H1 (cell line): ENCODE data around the gene CACNA2D3. TPM values are rescaled to one million over a fixed set of nuclear protein-coding genes. Genes with fewer than 3 reads are reported as not detected.

Source experiments
- CTCF ChIA-PET: fragments of 300-600 bp; sonication (Branson Sonifier 250); formaldehyde crosslinking; loops from one replicate; lab custom pipeline; 2021; ENCODE audit not compliant: partially characterized antibody; lab: Charles Lee
- POLR2A ChIA-PET: fragments of 300-600 bp; sonication (Branson Sonifier 250); formaldehyde crosslinking; loops from one replicate; lab custom pipeline; 2021; ENCODE audit warnings: inconsistent platforms; ENCODE audit not compliant: partially characterized antibody; lab: Charles Lee
- DNase-seq, 2 experiments: peaks; one replicate each; pipeline versions ENCODE4 v3.0.0 to v3.0.0-alpha.2; 2010 to 2022; ENCODE audit warnings: low spot score in 2 of 2, low read depth in 1 of 2, mixed read lengths in 1 of 2
- FAIRE-seq: peaks from 2 replicates; lab custom pipeline; 2011; peaks lifted over from hg19 to GRCh38; lab: Jason Lieb, UNC
- H2AFZ ChIP-seq: 2 replicates; pipeline ENCODE4 v1.8.1; 2012; ENCODE audit warnings: low read length, inconsistent platforms
- H2AK5ac ChIP-seq: 2 replicates; pipeline ENCODE4 v1.6.1; 2013; ENCODE audit warnings: low read depth, low read length
- H2BK120ac ChIP-seq: replicated peaks from 2 replicates; pipeline ENCODE3; 2013; ENCODE audit warnings: low read depth, low read length, inconsistent platforms
- H2BK12ac ChIP-seq: 2 replicates; pipeline ENCODE4 v1.6.1; 2013; ENCODE audit warnings: low read depth, low read length
- H2BK15ac ChIP-seq: 2 replicates; pipeline ENCODE4 v1.6.1; 2013; ENCODE audit warnings: low read length
- H2BK20ac ChIP-seq: 2 replicates; pipeline ENCODE4 v1.6.1; 2013; ENCODE audit warnings: low read length
- H2BK5ac ChIP-seq: 2 replicates; pipeline ENCODE4 v1.6.1; 2013; ENCODE audit warnings: low read depth, low read length
- H3K14ac ChIP-seq: 2 replicates; pipeline ENCODE4 v1.6.1; 2013; ENCODE audit warnings: inconsistent platforms; ENCODE audit not compliant: insufficient read length
- H3K18ac ChIP-seq: 2 replicates; pipeline ENCODE4 v1.6.1; 2013; ENCODE audit warnings: low read length; ENCODE audit errors: extremely low read depth
- H3K23ac ChIP-seq: 2 replicates; pipeline ENCODE4 v1.6.1; 2013; ENCODE audit warnings: inconsistent platforms; ENCODE audit not compliant: insufficient read length
- H3K23me2 ChIP-seq: 2 replicates; pipeline ENCODE4 v1.6.1; 2013; ENCODE audit warnings: low read depth, low read length
- H3K27ac ChIP-seq: 2 replicates; pipeline ENCODE4 v1.6.1; 2011; ENCODE audit warnings: low read depth, low read length, inconsistent platforms
- H3K27me3 ChIP-seq, 4 experiments: replicated peaks in 1 of 4; 1 replicate in 1 of 4; 2 replicates in 3 of 4; pipeline versions ENCODE4 v1.6.1 to v1.8.1; 2011 to 2013; ENCODE audit warnings: low read length in 3 of 4, mild to moderate bottlenecking in 3 of 4, inconsistent platforms in 2 of 4, mixed read lengths in 2 of 4, moderate library complexity in 1 of 4; ENCODE audit not compliant: control insufficient read depth in 3 of 4, insufficient read depth in 3 of 4; ENCODE audit errors: extremely low read depth in 1 of 4
- H3K36me3 ChIP-seq, 4 experiments: 2 replicates each; pipeline versions ENCODE4 v1.6.1 to v1.8.1; 2011 to 2013; ENCODE audit warnings: mild to moderate bottlenecking in 4 of 4, low read length in 3 of 4, moderate library complexity in 2 of 4, control low read depth in 1 of 4, inconsistent platforms in 1 of 4; ENCODE audit not compliant: insufficient read depth in 4 of 4, control insufficient read depth in 2 of 4
- H3K4ac ChIP-seq: replicated peaks from 2 replicates; pipeline ENCODE3; 2013; ENCODE audit warnings: low read length, low read depth, mixed read lengths, inconsistent platforms; ENCODE audit not compliant: insufficient read length
- H3K4me1 ChIP-seq, 4 experiments: replicated peaks in 1 of 4; 1 replicate in 1 of 4; 2 replicates in 3 of 4; pipeline versions ENCODE4 v1.6.1 to v1.8.1; 2011 to 2013; ENCODE audit warnings: low read length in 3 of 4, inconsistent platforms in 2 of 4, mixed read lengths in 1 of 4; ENCODE audit not compliant: insufficient read depth in 4 of 4, control insufficient read depth in 3 of 4
- H3K4me2 ChIP-seq, 2 experiments: 2 replicates each; pipeline versions ENCODE4 v1.6.1 to v1.8.1; 2011 to 2013; ENCODE audit warnings: low read depth in 2 of 2, low read length in 2 of 2, control low read depth in 1 of 2, inconsistent platforms in 1 of 2, mild to moderate bottlenecking in 1 of 2; ENCODE audit not compliant: insufficient read depth in 1 of 2
- H3K4me3 ChIP-seq, 4 experiments: fragments of 200-600, 300-600 bp in 1 of 4; sonication (generic), shearing (Covaris generic), sonication (Bioruptor Twin) in 1 of 4; 2 replicates each; pipeline versions ENCODE4 v1.5.1 to v1.8.1; 2011 to 2016; ENCODE audit warnings: low read length in 4 of 4, low read depth in 3 of 4, control low read depth in 2 of 4, inconsistent platforms in 2 of 4, mild to moderate bottlenecking in 2 of 4, mixed read lengths in 1 of 4, moderate library complexity in 1 of 4; ENCODE audit not compliant: insufficient read depth in 2 of 4; ENCODE audit errors: extremely low read depth in 1 of 4
- H3K56ac ChIP-seq: replicated peaks from 2 replicates; pipeline ENCODE3; 2013; ENCODE audit warnings: low read depth, mild to moderate bottlenecking, mixed read lengths, low read length, inconsistent platforms; ENCODE audit not compliant: insufficient read length
- H3K79me1 ChIP-seq: 2 replicates; pipeline ENCODE4 v1.6.1; 2013; ENCODE audit warnings: low read depth, low read length, control low read depth
- H3K79me2 ChIP-seq, 2 experiments: 2 replicates each; pipeline versions ENCODE4 v1.6.1 to v1.8.1; 2012 to 2013; ENCODE audit warnings: low read length in 2 of 2, mild to moderate bottlenecking in 2 of 2, inconsistent platforms in 1 of 2; ENCODE audit not compliant: insufficient read depth in 2 of 2, control insufficient read depth in 1 of 2
- H3K9ac ChIP-seq, 4 experiments: replicated peaks in 1 of 4; 1 replicate in 1 of 4; 2 replicates in 3 of 4; pipeline versions ENCODE4 v1.6.1 to v1.8.1; 2011 to 2013; ENCODE audit warnings: low read depth in 3 of 4, low read length in 3 of 4, control low read depth in 2 of 4, mild to moderate bottlenecking in 2 of 4, moderate library complexity in 2 of 4, inconsistent platforms in 1 of 4; ENCODE audit errors: extremely low read depth in 1 of 4
- H3K9me3 ChIP-seq, 2 experiments: 2 replicates each; pipeline versions ENCODE4 v1.6.1 to v1.8.1; 2012 to 2013; ENCODE audit warnings: mild to moderate bottlenecking in 2 of 2, moderate library complexity in 2 of 2, control low read depth in 1 of 2, inconsistent platforms in 1 of 2, low read depth in 1 of 2, low read length in 1 of 2, mixed read lengths in 1 of 2; ENCODE audit not compliant: insufficient read depth in 2 of 2
- H4K20me1 ChIP-seq, 2 experiments: replicated peaks in 1 of 2; 2 replicates each; pipeline versions ENCODE3 to v1.8.1; 2011 to 2013; ENCODE audit warnings: inconsistent platforms in 2 of 2, low read length in 2 of 2, mild to moderate bottlenecking in 1 of 2; ENCODE audit not compliant: insufficient read depth in 2 of 2, control insufficient read depth in 1 of 2
- H4K5ac ChIP-seq: 2 replicates; pipeline ENCODE4 v1.6.1; 2013; ENCODE audit warnings: low read length, low read depth, mixed read lengths, inconsistent platforms; ENCODE audit not compliant: insufficient read length
- H4K8ac ChIP-seq: 2 replicates; pipeline ENCODE4 v1.8.0; 2013; ENCODE audit warnings: mild to moderate bottlenecking, moderate library complexity, low read length, inconsistent platforms; ENCODE audit not compliant: insufficient read depth; ENCODE audit errors: extremely low read depth
- H4K91ac ChIP-seq: replicated peaks from 2 replicates; pipeline ENCODE3; 2013; ENCODE audit warnings: low read length, mixed read lengths, inconsistent platforms; ENCODE audit not compliant: insufficient read length
- CTCF ChIP-seq, 3 experiments: IDR thresholded peaks; 1 replicate in 2 of 3; 2 replicates in 1 of 3; pipeline versions ENCODE4 v1.5.1 to v1.6.1; 2011; ENCODE audit warnings: low read length in 3 of 3, mild to moderate bottlenecking in 3 of 3, inconsistent platforms in 2 of 3, low read depth in 1 of 3, moderate library complexity in 1 of 3; ENCODE audit not compliant: insufficient read depth in 1 of 3; ENCODE audit errors: control extremely low read depth in 1 of 3
- EGR1 ChIP-seq: IDR thresholded peaks from 2 replicates; pipeline ENCODE4 v1.6.1; 2011; ENCODE audit warnings: low read depth, low read length, borderline replicate concordance
- FOSL1 ChIP-seq: IDR thresholded peaks from 2 replicates; pipeline ENCODE4 v1.6.1; 2011; ENCODE audit warnings: mild to moderate bottlenecking, low read depth, low read length, moderate library complexity; ENCODE audit not compliant: insufficient read depth
- RAD21 ChIP-seq, 2 experiments: IDR thresholded peaks in 1 of 2; conservative IDR thresholded peaks in 1 of 2; 2 replicates each; pipeline ENCODE4 v1.6.1; 2011; ENCODE audit warnings: low read depth in 2 of 2, low read length in 2 of 2, improper control_type of control experiment in 1 of 2, inconsistent platforms in 1 of 2, mild to moderate bottlenecking in 1 of 2, moderate library complexity in 1 of 2
- SAP30 ChIP-seq: fragments of 300-600 bp; sonication (generic); IDR thresholded peaks from 2 replicates; pipeline ENCODE4 v1.7.1; 2012; ENCODE audit warnings: low read length, moderate library complexity, mild to moderate bottlenecking, inconsistent platforms; ENCODE audit not compliant: insufficient read depth, insufficient replicate concordance
- WGBS, 2 experiments: shearing (Covaris generic) in 1 of 2; methylation state at CpG; one replicate each; pipeline versions ENCODE4 v1.1.6 to v1.1.7; 2013 to 2015; ENCODE audit warnings: low lambda C conversion rate in 2 of 2, mixed read lengths in 2 of 2, inconsistent platforms in 1 of 2, low coverage in 1 of 2, missing lambda C conversion rate in 1 of 2; ENCODE audit not compliant: insufficient replicate concordance in 2 of 2, insufficient coverage in 1 of 2, insufficient read length in 1 of 2; ENCODE audit errors: extremely low coverage in 1 of 2, missing lambda C conversion rate in 1 of 2; 5-methylcytosine and 5-hydroxymethylcytosine counted together
- polyA plus RNA-seq, 7 experiments: library from polyadenylated mRNA; depleted of rRNA in 3 of 7; stranded (reverse) in 5 of 7; unstranded in 2 of 7; fragments of >200 nt in 5 of 7; fragments of 200-250 nt in 2 of 7; gene quantifications; 1 replicate in 5 of 7; 2 replicates in 1 of 7; 4 replicates in 1 of 7; pipeline versions ENCODE4 v1.2.1 to v1.2.3, GENCODE V29; 2011 to 2013; ENCODE audit warnings: missing spikeins in 2 of 7, mixed read lengths in 2 of 7
- total RNA-seq: library from RNA; stranded (reverse); fragmentation: NEBNext Ultra II Directional; extraction: Animal tissue kit (Norgen Biotek cat#: 25700); gene quantifications from 2 replicates; pipeline ENCODE4 v1.2.1, GENCODE V29; 2021

CACNA2D3 gene
- total and polyA plus RNA-seq, 2 of the 8 experiments (the other 6 are each of a cell fraction or from before 2014, with no cell fraction given): 1.5 to 1.8 TPM

- DNase-seq: no peak
Measured at GRCh38 chr3:54294214-54294613, 171.9 kb downstream of the CACNA2D3 start.

More at GRCh38 chr3:54294214-54294613, 171.9 kb downstream of the CACNA2D3 start:
- no peak overlapping the region for H2BK120ac ChIP-seq
- H3K9me3 ChIP-seq: no peaks in the 10 kb centered on the region
- no peak overlapping the region for H3K27ac ChIP-seq
- no peak overlapping the region for H2AFZ ChIP-seq
- H3K79me2 ChIP-seq: no peaks in the 10 kb centered on the region
- CTCF ChIA-PET: interaction anchor here (0.6 to 2.1 kb wide), 9 partner anchors 12 to 367 kb away, joined by 3 to 10 read pairs (median 3); no protein-coding TSS in a partner anchor
- no peak overlapping the region for H4K8ac ChIP-seq
- no peak for TF ChIP-seq SAP30
- TF ChIP-seq EGR1: no peak
- peak; percentile 25 to 42; a peak in 3 of 4 replicates for TF ChIP-seq RAD21 (IDR thresholded peaks at IDR 0.05 in 1 of 2, conservative IDR thresholded peaks at IDR 0.05 in 1 of 2; ENCODE audit: low read depth in 2 of 2, low read length in 2 of 2)
- TF ChIP-seq FOSL1: no peak
- peak in 2 of 3 experiments; percentile 34 to 38; a peak in 2 of 4 replicates for TF ChIP-seq CTCF (IDR thresholded peaks at IDR 0.05; ENCODE audit: control extremely low read depth in 1 of 3, insufficient read depth in 1 of 3, low read depth in 1 of 3, low read length in 3 of 3)
- TF ChIP-seq, all 59 proteins: peak for 2
- Histone ChIP-seq H3K14ac (no peak overlapping the region), H3K36me3 (no peaks in the 10 kb centered on the region), H2BK12ac (no peak overlapping the region), H3K4me2 (no peak overlapping the region), H2BK5ac (no peak overlapping the region), H4K20me1 (no peaks in the 10 kb centered on the region), H2BK20ac (no peak overlapping the region), H2BK15ac (no peak overlapping the region), H3K18ac (no peak overlapping the region), H3K23ac (no peak overlapping the region), H3K4me1 (peaks cover 0 to 10% (median 3%) of the 10 kb centered on the region in 4 experiments; a peak in 4 of 7 replicates), H4K5ac (no peak overlapping the region), H3K4me3 (no peak overlapping the region), H3K23me2 (no peaks in the 10 kb centered on the region; the same call in 1 of the 2 replicates), H2AK5ac (no peak overlapping the region), H3K4ac (no peak overlapping the region), H3K79me1 (no peaks in the 10 kb centered on the region), H4K91ac (no peak overlapping the region), H3K56ac (no peak overlapping the region), H3K9ac (no peak overlapping the region; a peak in 1 of 7 replicates), H3K27me3 (peaks cover 0 to 2% (median 0%) of the 10 kb centered on the region in 4 experiments; a peak in 1 of 7 replicates)
- POLR2A ChIA-PET: interaction anchor here (0.6 to 1.6 kb wide), 2 partner anchors 18 to 87 kb away, joined by 3 to 4 read pairs; no protein-coding TSS in a partner anchor
- 45% methylated on average over 4 of the region's 4 CpGs; no CpG with 5 or more reads in 1 of the 2 experiments for WGBS, 2 experiments
- peak; percentile 86 for FAIRE-seq
